Activated naive CD8-positive, alpha-beta T cell (primary cell): ENCODE results near the gene KLHL28.
"Not testable (repeated sequence)": the region's sequence is repeated elsewhere in the genome, so short reads cannot be mapped to it uniquely, and the experiment has no call there.

Experiments used
- H3K27ac Mint-ChIP-seq: one replicate; pipeline ENCODE4 v1.8.0; 2021; ENCODE audit warnings: mixed read lengths
- H3K27me3 Mint-ChIP-seq: one replicate; pipeline ENCODE4 v1.8.0; 2021; ENCODE audit warnings: mixed read lengths
- H3K36me3 Mint-ChIP-seq: one replicate; pipeline ENCODE4 v1.8.0; 2021; ENCODE audit warnings: mixed read lengths
- H3K4me1 Mint-ChIP-seq: one replicate; pipeline ENCODE4 v1.8.0; 2021; ENCODE audit warnings: low read depth, mixed read lengths
- H3K4me3 Mint-ChIP-seq: one replicate; pipeline ENCODE4 v1.8.0; 2021; ENCODE audit warnings: mild to moderate bottlenecking, mixed read lengths
- H3K9me3 Mint-ChIP-seq: one replicate; pipeline ENCODE4 v1.8.0; 2021; ENCODE audit warnings: low read depth, mixed read lengths

KLHL28 gene

GRCh38 chr14:44895716-44896115, 66.0 kb downstream of the KLHL28 start:
- H3K27me3 Mint-ChIP-seq, result peaks cover 3% of the 10 kb centered on the region
- no peaks in the 10 kb centered on the region for H3K9me3 Mint-ChIP-seq
- H3K4me3 Mint-ChIP-seq, result no peak overlapping the region
- H3K4me1 Mint-ChIP-seq, result peaks cover 24% of the 10 kb centered on the region
- H3K36me3 Mint-ChIP-seq, result peaks cover 3% of the 10 kb centered on the region
- no peak overlapping the region for H3K27ac Mint-ChIP-seq

- peaks cover 3% of the 10 kb centered on the region for H3K27me3 Mint-ChIP-seq
- H3K27ac Mint-ChIP-seq, result no peak overlapping the region
- H3K4me1 Mint-ChIP-seq, result peaks cover 16% of the 10 kb centered on the region
- peaks cover 8% of the 10 kb centered on the region for H3K36me3 Mint-ChIP-seq
- H3K4me3 Mint-ChIP-seq, result no peak overlapping the region
- H3K9me3 Mint-ChIP-seq, result peaks cover 3% of the 10 kb centered on the region
These were observed 68.2 kb downstream of the KLHL28 start for GRCh38 chr14:44893535-44893934.

- H3K4me3 Mint-ChIP-seq, H3K27me3 Mint-ChIP-seq, H3K9me3 Mint-ChIP-seq, H3K27ac Mint-ChIP-seq, H3K4me1 Mint-ChIP-seq, H3K36me3 Mint-ChIP-seq: not testable (repeated sequence)
These were observed 69.9 kb downstream of the KLHL28 start for GRCh38 chr14:44891726-44892372.

- H3K4me3 Mint-ChIP-seq, result no peak overlapping the region
- peaks cover 3% of the 10 kb centered on the region for H3K27me3 Mint-ChIP-seq
- H3K27ac Mint-ChIP-seq, result no peak overlapping the region
- H3K36me3 Mint-ChIP-seq, result peaks cover 8% of the 10 kb centered on the region
- H3K4me1 Mint-ChIP-seq, result peaks cover 1% of the 10 kb centered on the region
- peaks cover 3% of the 10 kb centered on the region for H3K9me3 Mint-ChIP-seq
These were observed 71.9 kb downstream of the KLHL28 start for GRCh38 chr14:44889595-44890471.

GRCh38 chr14:44887596-44887955, 74.2 kb downstream of the KLHL28 start:
- Mint-ChIP-seq H3K27ac (no peak overlapping the region), H3K4me3 (no peak overlapping the region), H3K36me3 (peaks cover 10% of the 10 kb centered on the region), H3K27me3 (peaks cover 3% of the 10 kb centered on the region), H3K9me3 (peaks cover 3% of the 10 kb centered on the region), H3K4me1 (peaks cover 1% of the 10 kb centered on the region)

- Mint-ChIP-seq H3K27ac (no peak overlapping the region), H3K4me1 (no peaks in the 10 kb centered on the region), H3K9me3 (peaks cover 8% of the 10 kb centered on the region), H3K27me3 (peaks cover 2% of the 10 kb centered on the region), H3K36me3 (peaks cover 11% of the 10 kb centered on the region), H3K4me3 (no peak overlapping the region)
These were observed 74.7 kb downstream of the KLHL28 start for GRCh38 chr14:44886860-44887595.

- Mint-ChIP-seq H3K4me1 (no peaks in the 10 kb centered on the region), H3K4me3 (no peak overlapping the region), H3K36me3 (peaks cover 16% of the 10 kb centered on the region), H3K27me3 (peaks cover 8% of the 10 kb centered on the region), H3K27ac (no peak overlapping the region), H3K9me3 (peaks cover 16% of the 10 kb centered on the region)
These were observed 81.0 kb downstream of the KLHL28 start for GRCh38 chr14:44880791-44881190.
